ENCODE results near the gene GTF2I. TPM values are rescaled to one million over a fixed set of nuclear protein-coding genes. Genes with fewer than 3 reads are reported as not detected.
"Not testable (repeated sequence)": the region's sequence is repeated elsewhere in the genome, so short reads cannot be mapped to it uniquely, and the experiment has no call there.

Gene GTF2I
- total RNA-seq, 4 donors from 2014 or later, result 240 to 385 (median 353) TPM

GRCh38 chr7:74656837-74657691, 454 bp upstream of the GTF2I start:
- Histone ChIP-seq H3K27ac (peak overlapping the region; percentile 99 to 100 (median 100)), H3K27me3 (no peaks in the 10 kb centered on the region), H3K36me3 (no peaks in the 10 kb centered on the region), H3K4me1 (peaks cover 38 to 41% of the 10 kb centered on the region in 2 donors), H3K9me3 (no peaks in the 10 kb centered on the region), H3K4me3 (replicated peaks in 1 of 3) (peak overlapping the region; percentile 51 to 100 (median 96))
- DNase-seq, result peak; percentile 99
- WGBS, 2 donors, result 0 to 1% methylated on average over 33 to 42 of the region's 60 CpGs
- TF ChIP-seq POLR2A (IDR thresholded peaks at IDR 0.05) (peak; percentile 73 to 93), CTCF (IDR thresholded peaks at IDR 0.05) (peak in 1 of 6 experiments; percentile 27)
- intact Hi-C loops (cut with DNase I), result no loop called here

GRCh38 chr7:74658178-74659004, 873 bp downstream of the GTF2I start:
- Histone ChIP-seq H3K9me3 (no peaks in the 10 kb centered on the region), H3K4me1 (peaks cover 51% of the 10 kb centered on the region in 2 donors), H3K36me3 (no peaks in the 10 kb centered on the region), H3K4me3 (replicated peaks in 1 of 3) (peak overlapping the region; percentile 96 to 100 (median 98)), H3K27ac (peak overlapping the region; percentile 99 to 100 (median 100)), H3K27me3 (no peaks in the 10 kb centered on the region)
- intact Hi-C loops (cut with DNase I), result no loop called here
- WGBS, 2 donors, result 2 to 6% methylated on average over 18 to 29 of the region's 108 CpGs
- peak; percentile 94 to 95 for DNase-seq
- TF ChIP-seq POLR2A (IDR thresholded peaks at IDR 0.05) (peak; percentile 45 to 90), CTCF (IDR thresholded peaks at IDR 0.05) (no peak)

- H3K4me3 ChIP-seq (replicated peaks in 1 of 3); DNase-seq; H3K9me3 ChIP-seq; H3K27me3 ChIP-seq; intact Hi-C loops (cut with DNase I); H3K36me3 ChIP-seq: not testable (repeated sequence)
- 60 to 61% methylated on average over 18 of the region's 18 CpGs for WGBS, 2 donors
- H3K4me1 ChIP-seq, result peaks cover 58 to 68% of the 10 kb centered on the region in 2 donors
- H3K27ac ChIP-seq, result peak overlapping the region; percentile 77 to 100 (median 92)
Observed at GRCh38 chr7:74660202-74660601, 2.7 kb downstream of the GTF2I start.

- H3K4me3 ChIP-seq (replicated peaks in 1 of 3); H3K27me3 ChIP-seq; H3K9me3 ChIP-seq; intact Hi-C loops (cut with DNase I): not testable (repeated sequence)
- 63 to 64% methylated on average over 21 of the region's 21 CpGs for WGBS, 2 donors
- peak; percentile 76 to 79 for DNase-seq
- H3K27ac ChIP-seq, result peak overlapping the region; percentile 77 to 100 (median 92)
- H3K36me3 ChIP-seq, result peaks cover 0 to 14% of the 10 kb centered on the region in 2 donors
- peaks cover 52 to 68% of the 10 kb centered on the region in 2 donors for H3K4me1 ChIP-seq
Observed at GRCh38 chr7:74661836-74662794, 4.6 kb downstream of the GTF2I start.

- DNase-seq, result no peak
- TF ChIP-seq CTCF (IDR thresholded peaks at IDR 0.05) (no peak), POLR2A (IDR thresholded peaks at IDR 0.05) (no peak)
- 85 to 87% methylated on average over 12 of the region's 12 CpGs for WGBS, 2 donors
- intact Hi-C loops (cut with DNase I), result no loop called here
- Histone ChIP-seq H3K9me3 (no peaks in the 10 kb centered on the region), H3K27ac (peak overlapping the region in 2 of 3 donors; percentile 18 to 77), H3K4me3 (replicated peaks in 1 of 3) (no peak overlapping the region), H3K27me3 (no peaks in the 10 kb centered on the region), H3K4me1 (peaks cover 48 to 59% of the 10 kb centered on the region in 2 donors), H3K36me3 (peaks cover 0 to 14% of the 10 kb centered on the region in 2 donors)
Observed at GRCh38 chr7:74665296-74665938, 7.9 kb downstream of the GTF2I start.

- peaks cover 0 to 14% of the 10 kb centered on the region in 2 donors for H3K36me3 ChIP-seq
- intact Hi-C loops (cut with DNase I); H3K4me3 ChIP-seq (replicated peaks in 1 of 3); H3K27ac ChIP-seq; H3K9me3 ChIP-seq; DNase-seq; H3K27me3 ChIP-seq: not testable (repeated sequence)
- WGBS, 2 donors, result 80 to 87% methylated on average over 7 of the region's 7 CpGs
- peaks cover 35 to 56% of the 10 kb centered on the region in 2 donors for H3K4me1 ChIP-seq
Observed at GRCh38 chr7:74667013-74667412, 9.5 kb downstream of the GTF2I start.

GRCh38 chr7:74667520-74667919, 10.0 kb downstream of the GTF2I start:
- DNase-seq; H3K9me3 ChIP-seq; H3K27me3 ChIP-seq; H3K27ac ChIP-seq; H3K4me3 ChIP-seq (replicated peaks in 1 of 3); intact Hi-C loops (cut with DNase I): not testable (repeated sequence)
- 94 to 97% methylated on average over 5 of the region's 5 CpGs for WGBS, 2 donors
- peaks cover 36 to 56% of the 10 kb centered on the region in 2 donors for H3K4me1 ChIP-seq
- peaks cover 0 to 14% of the 10 kb centered on the region in 2 donors for H3K36me3 ChIP-seq
